Small intestine (tissue), 7 donors: ENCODE results near the gene ZNF780A. TPM values are rescaled to one million over a fixed set of nuclear protein-coding genes. Genes with fewer than 3 reads are reported as not detected.

Experiments
- DNase-seq, 2 donors: peaks; one replicate each; pipeline versions ENCODE4 v3.0.0 to v3.0.0-alpha.2; 2013
- FAIRE-seq: peaks from 2 replicates; lab custom pipeline; 2012; peaks lifted over from hg19 to GRCh38; lab: Jason Lieb, UNC
- H3K27ac ChIP-seq, 3 donors: one replicate each; pipeline ENCODE4 v1.5.1; 2013; ENCODE audit warnings: low read length in 2 of 3, mild to moderate bottlenecking in 2 of 3, control low read depth in 1 of 3, inconsistent platforms in 1 of 3, low read depth in 1 of 3, moderate library complexity in 1 of 3
- H3K27me3 ChIP-seq, 3 donors: one replicate each; pipeline ENCODE4 v1.6.1; 2013; ENCODE audit warnings: low read length in 3 of 3, inconsistent platforms in 1 of 3; ENCODE audit not compliant: control insufficient read depth in 3 of 3, insufficient read depth in 3 of 3
- H3K36me3 ChIP-seq, 3 donors: one replicate each; pipeline ENCODE4 v1.6.1; 2013; ENCODE audit warnings: low read length in 3 of 3, inconsistent platforms in 1 of 3, low read depth in 1 of 3, mild to moderate bottlenecking in 1 of 3, moderate library complexity in 1 of 3; ENCODE audit not compliant: control insufficient read depth in 3 of 3, insufficient read depth in 2 of 3
- H3K4me1 ChIP-seq, 3 donors: one replicate each; pipeline ENCODE4 v1.6.1; 2013; ENCODE audit warnings: low read length in 2 of 3, inconsistent platforms in 1 of 3, low read depth in 1 of 3, mild to moderate bottlenecking in 1 of 3, moderate library complexity in 1 of 3; ENCODE audit not compliant: control insufficient read depth in 3 of 3, insufficient read depth in 2 of 3
- H3K4me3 ChIP-seq, 3 donors: one replicate each; pipeline ENCODE4 v1.5.1; 2013; ENCODE audit warnings: low read length in 3 of 3, control low read depth in 1 of 3, inconsistent platforms in 1 of 3, low read depth in 1 of 3, mild to moderate bottlenecking in 1 of 3, moderate library complexity in 1 of 3
- H3K9me3 ChIP-seq, 2 donors: one replicate each; pipeline ENCODE4 v1.6.1; 2013; ENCODE audit warnings: low read depth in 1 of 2, low read length in 1 of 2; ENCODE audit not compliant: control insufficient read depth in 2 of 2, insufficient read depth in 1 of 2
- WGBS, 3 donors: extraction: QIAGEN DNeasy Blood & Tissue Kit; methylation state at CpG; one replicate each; pipeline ENCODE4 v1.1.7; 2013; 5-methylcytosine and 5-hydroxymethylcytosine counted together
- polyA plus RNA-seq, 4 donors: library from polyadenylated mRNA; stranded (reverse) in 3 of 4; unstranded in 1 of 4; fragments of 200-250 nt in 3 of 4; fragments of 120-200 nt in 1 of 4; gene quantifications; one replicate each; pipeline versions ENCODE4 v1.2.1 to v1.2.3, GENCODE V29; 2013
- donor health status: healthy with polysubstance abuse.
- donor health status: control.
- donor health status: control.
- donor health status: Bipolar disorder and iron deficiency.
- donor health status: healthy.

Gene ZNF780A
- polyA plus RNA-seq, 4 donors, result 11.2 to 18.6 (median 17.5) TPM

DNA sequence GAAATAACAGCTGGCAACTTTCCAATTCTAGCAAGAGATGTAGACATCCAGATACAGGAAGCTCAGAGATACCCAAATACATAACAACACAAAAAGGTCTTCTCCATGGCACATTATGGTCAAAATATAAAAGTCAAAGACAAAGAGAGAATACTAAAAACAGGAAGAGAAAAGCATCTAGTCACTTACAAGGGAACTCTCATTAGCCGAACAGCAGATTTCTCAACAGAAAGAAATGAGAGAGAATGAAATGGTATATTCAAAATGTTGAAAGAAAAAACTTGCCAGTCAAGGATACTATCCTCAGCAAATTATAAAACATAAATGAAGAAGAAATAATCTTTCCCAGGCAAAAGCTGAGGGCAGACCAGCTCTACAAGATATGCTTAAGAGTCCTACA lies 12.4 kb downstream of the ZNF780A start:
- no peak for FAIRE-seq
- Histone ChIP-seq H3K27me3 (no peaks in the 10 kb centered on the region), H3K36me3 (peaks cover 16 to 34% (median 24%) of the 10 kb centered on the region in 3 donors), H3K27ac (no peak overlapping the region), H3K9me3 (peaks cover 0 to 26% of the 10 kb centered on the region in 2 donors), H3K4me3 (no peak overlapping the region), H3K4me1 (no peaks in the 10 kb centered on the region)
- no peak for DNase-seq
- 94 to 100% (median 95%) methylated on average over 1 of the region's 1 CpG for WGBS, 3 donors

DNA sequence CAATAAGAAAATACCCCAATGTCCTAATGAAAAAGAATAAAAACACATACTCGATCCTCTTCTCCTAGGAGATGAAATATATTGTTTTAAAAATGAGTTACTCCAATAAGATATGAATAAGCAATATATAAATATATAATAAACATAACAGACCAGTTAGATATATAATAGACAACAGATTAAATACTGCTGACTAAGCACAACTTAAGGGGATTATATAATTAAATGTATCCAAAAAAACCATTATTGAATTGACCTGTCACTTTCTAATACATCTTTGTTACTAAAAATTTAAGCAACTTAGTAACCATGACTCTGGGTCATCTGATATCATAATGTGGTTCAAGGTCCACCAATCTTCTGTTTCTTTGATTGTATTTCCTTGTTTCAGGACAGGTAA lies 20.7 kb downstream of the ZNF780A start:
- H3K4me3 ChIP-seq, result no peak overlapping the region
- peak; percentile 26 for FAIRE-seq
- no peaks in the 10 kb centered on the region for H3K4me1 ChIP-seq
- 90 to 100% (median 95%) methylated on average over 1 of the region's 1 CpG for WGBS, 3 donors
- peaks cover 0 to 5% (median 3%) of the 10 kb centered on the region in 3 donors for H3K36me3 ChIP-seq
- peak in 1 of 2 donors; percentile 11 for DNase-seq
- no peak overlapping the region for H3K27ac ChIP-seq
- no peaks in the 10 kb centered on the region for H3K27me3 ChIP-seq
- H3K9me3 ChIP-seq, result peaks cover 0 to 24% of the 10 kb centered on the region in 2 donors

DNA sequence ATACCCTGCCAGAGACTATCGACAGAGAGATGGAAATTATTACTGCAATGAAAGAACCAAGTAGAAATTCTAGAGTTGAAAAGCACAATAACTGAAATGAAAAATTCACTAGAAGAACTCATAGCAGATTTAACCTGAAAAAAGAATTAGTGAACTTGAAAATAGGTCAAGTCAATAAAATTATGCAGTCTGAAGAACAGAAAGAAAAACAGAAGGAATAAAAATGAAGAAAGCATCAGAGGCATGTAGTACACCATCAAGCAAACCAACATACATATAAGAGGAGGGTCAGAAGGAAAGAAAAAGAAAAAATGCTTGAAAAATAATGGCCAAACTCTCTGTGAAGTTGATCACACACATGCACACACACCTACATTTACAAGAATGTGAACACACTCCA lies 31.1 kb downstream of the ZNF780A start:
- Histone ChIP-seq H3K36me3 (no peaks in the 10 kb centered on the region), H3K27ac (no peak overlapping the region), H3K27me3 (no peaks in the 10 kb centered on the region), H3K4me3 (no peak overlapping the region), H3K9me3 (peaks cover 0 to 10% of the 10 kb centered on the region in 2 donors), H3K4me1 (no peaks in the 10 kb centered on the region)
- 93 to 97% (median 96%) methylated on average over 1 of the region's 1 CpG for WGBS, 3 donors
- DNase-seq, result no peak
- FAIRE-seq, result no peak

DNA sequence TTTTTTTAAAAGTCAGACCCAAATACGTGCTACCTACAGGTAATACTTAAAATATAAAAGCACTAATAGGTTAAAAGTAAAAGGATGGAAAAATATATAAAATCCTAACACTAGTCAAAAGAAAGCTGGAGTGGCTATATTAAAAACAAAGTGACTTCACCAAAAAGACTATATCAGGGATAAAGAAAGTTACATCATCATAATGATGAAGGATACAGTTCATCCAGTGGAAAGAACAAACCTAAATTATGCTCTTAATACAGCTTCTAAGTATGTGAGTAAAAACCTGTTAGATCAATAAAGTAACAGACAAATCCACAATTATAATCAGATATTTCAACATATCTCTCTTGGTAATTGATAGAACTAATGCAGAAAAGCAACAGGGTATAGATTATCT lies 33.6 kb downstream of the ZNF780A start:
- no peak overlapping the region for H3K27ac ChIP-seq
- no peaks in the 10 kb centered on the region for H3K36me3 ChIP-seq
- no peaks in the 10 kb centered on the region for H3K27me3 ChIP-seq
- H3K4me3 ChIP-seq, result no peak overlapping the region
- H3K4me1 ChIP-seq, result no peaks in the 10 kb centered on the region
- no peak for DNase-seq
- WGBS, 3 donors, result 77 to 92% (median 83%) methylated on average over 1 of the region's 1 CpG
- H3K9me3 ChIP-seq, result peaks cover 0 to 3% of the 10 kb centered on the region in 2 donors
- no peak for FAIRE-seq

DNA sequence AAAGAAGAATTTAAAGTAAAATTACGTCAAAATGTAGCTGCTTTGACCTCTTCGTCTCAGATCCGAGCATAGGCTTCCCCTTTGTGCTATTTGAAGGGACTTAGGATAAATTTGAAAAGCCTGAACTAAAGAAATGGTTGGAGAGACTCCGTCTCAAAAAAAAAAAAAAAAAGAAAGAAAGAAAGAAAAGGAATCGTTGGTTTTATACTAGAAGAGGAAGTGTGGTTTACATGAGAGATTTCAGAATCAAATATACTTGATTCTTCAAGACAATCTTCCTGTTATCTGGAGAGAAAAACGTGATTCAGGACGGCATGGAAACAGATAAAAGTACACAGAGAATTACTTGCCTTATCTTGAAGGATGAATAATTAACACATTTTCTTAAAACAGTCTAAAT lies 34.2 kb downstream of the ZNF780A start:
- 1 to 4% (median 3%) methylated on average over 7 of the region's 7 CpGs for WGBS, 3 donors
- FAIRE-seq (no peak), DNase-seq (no peak)
- Histone ChIP-seq H3K36me3 (no peaks in the 10 kb centered on the region), H3K9me3 (peaks cover 0 to 5% of the 10 kb centered on the region in 2 donors), H3K27me3 (no peaks in the 10 kb centered on the region), H3K27ac (peak overlapping the region in 1 of 3 donors; percentile 68), H3K4me3 (peak overlapping the region; percentile 64 to 73 (median 67)), H3K4me1 (no peaks in the 10 kb centered on the region)

DNA sequence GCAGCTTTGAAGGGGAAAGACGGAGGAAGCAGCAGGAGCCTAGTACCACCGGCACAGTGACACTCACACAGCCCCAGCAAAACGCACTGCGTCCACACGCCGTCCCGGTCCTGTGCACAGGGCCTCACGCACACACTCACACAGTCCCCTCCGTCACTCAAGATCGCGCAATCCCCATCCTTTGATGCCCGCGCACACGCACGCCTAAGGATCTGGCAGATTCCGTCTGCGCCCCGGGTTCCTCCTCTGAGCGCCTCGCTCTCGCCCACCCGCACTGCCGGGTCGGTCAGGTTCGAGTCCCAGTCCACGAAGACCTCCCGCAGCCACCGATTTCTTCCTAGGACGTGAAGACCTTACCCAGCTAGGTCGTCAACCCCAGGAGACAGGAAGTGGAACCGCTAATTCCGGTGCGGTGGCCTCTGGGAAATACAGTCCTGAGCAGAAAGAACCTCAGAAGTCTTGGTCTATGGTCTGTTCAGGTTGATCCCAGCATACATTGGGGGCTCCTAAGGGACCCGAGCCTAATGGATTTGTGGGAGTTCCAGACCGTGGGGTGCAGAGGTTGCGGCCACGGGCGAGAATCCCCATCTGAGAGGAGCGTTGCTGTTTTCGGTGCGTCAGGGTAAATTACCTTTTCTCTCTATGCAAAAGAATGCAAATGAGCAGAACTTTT lies 34.8 kb downstream of the ZNF780A start, which contains the start of gene ZNF780B:
TSS of gene ZNF780B (minus strand) at position 400 of the 673 bp plus-strand sequence. CDS start 5,899 bp downstream, outside the sequence.
- H3K27me3 ChIP-seq, result no peaks in the 10 kb centered on the region
- no peaks in the 10 kb centered on the region for H3K4me1 ChIP-seq
- FAIRE-seq (no peak), DNase-seq (peak; percentile 77 to 89)
- H3K9me3 ChIP-seq, result peaks cover 0 to 5% of the 10 kb centered on the region in 2 donors
- H3K4me3 ChIP-seq, result peak within 1 kb of the TSS; percentile 64 to 73 (median 67)
- H3K36me3 ChIP-seq, result no peaks in the 10 kb centered on the region
- 0% methylated on average over 41 of the region's 41 CpGs for WGBS, 3 donors
- peak within 1 kb of the TSS; percentile 6 to 69 (median 68) for H3K27ac ChIP-seq

DNA sequence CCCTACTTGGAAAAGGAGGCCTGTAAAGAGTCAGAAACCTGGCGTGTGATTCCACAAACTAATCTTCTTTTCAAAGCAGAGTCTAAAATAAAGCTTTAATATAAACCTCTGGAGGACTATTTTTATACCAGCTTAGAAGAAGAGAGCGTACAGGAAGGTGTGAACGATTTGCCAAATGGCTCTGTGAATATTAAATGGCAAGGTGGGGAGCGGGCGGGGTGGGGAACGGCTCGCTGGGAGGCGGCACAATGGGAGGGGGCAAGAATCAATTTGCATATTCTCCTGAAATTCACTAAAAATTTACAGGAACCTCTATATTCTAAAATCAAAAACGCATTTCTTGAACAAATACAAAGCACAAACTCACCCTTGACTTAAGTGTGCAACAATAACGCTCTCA lies 35.7 kb downstream of the ZNF780A start:
- H3K36me3 ChIP-seq, result peaks cover 0 to 4% (median 2%) of the 10 kb centered on the region in 3 donors
- peak overlapping the region; percentile 64 to 73 (median 67) for H3K4me3 ChIP-seq
- no peak overlapping the region for H3K27ac ChIP-seq
- FAIRE-seq, result no peak
- DNase-seq, result no peak
- H3K9me3 ChIP-seq, result peaks cover 0 to 12% of the 10 kb centered on the region in 2 donors
- 44 to 52% (median 49%) methylated on average over 10 of the region's 10 CpGs for WGBS, 3 donors
- no peaks in the 10 kb centered on the region for H3K4me1 ChIP-seq
- no peaks in the 10 kb centered on the region for H3K27me3 ChIP-seq

DNA sequence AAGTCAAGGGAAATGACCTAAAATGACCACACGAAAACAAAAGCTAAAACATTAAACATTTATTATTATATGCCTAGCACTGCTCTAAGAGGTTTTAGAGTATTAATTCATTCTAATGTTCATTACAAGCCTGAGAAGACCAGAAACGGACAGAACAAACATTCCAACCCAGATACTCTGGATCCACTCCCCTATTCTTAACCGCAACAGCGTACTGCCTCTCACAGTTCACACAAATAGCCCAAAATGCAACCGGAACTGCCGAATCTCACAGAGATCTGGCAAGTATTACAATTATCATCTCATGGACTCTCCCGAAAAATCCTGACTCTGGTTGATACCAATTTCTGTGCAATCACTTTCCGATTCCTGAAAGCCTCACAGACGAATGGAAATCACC lies 36.1 kb downstream of the ZNF780A start:
- DNase-seq (no peak), FAIRE-seq (no peak)
- Histone ChIP-seq H3K27ac (no peak overlapping the region), H3K9me3 (peaks cover 0 to 15% of the 10 kb centered on the region in 2 donors), H3K27me3 (no peaks in the 10 kb centered on the region), H3K4me1 (no peaks in the 10 kb centered on the region), H3K4me3 (peak overlapping the region in 2 of 3 donors; percentile 67 to 73), H3K36me3 (peaks cover 0 to 4% (median 2%) of the 10 kb centered on the region in 3 donors)
- WGBS, 3 donors, result 92 to 96% (median 94%) methylated on average over 9 of the region's 9 CpGs
